B cell (primary cell): ENCODE measurements around the gene HIPK2. TPM values are rescaled to one million over a fixed set of nuclear protein-coding genes. Genes with fewer than 3 reads are reported as not detected.
A peak's percentile ranks its signal among the peaks of the same experiment; 100 is the strongest.

ENCODE experiments used
- ATAC-seq: fragments of 200-7000 bp; cut with Tn5 transposase; one replicate; pipeline ENCODE4 v1.10.0; 2021; ENCODE audit warnings: low read depth, mild to moderate bottlenecking, moderate number of reproducible peaks, moderate library complexity
- CTCF ChIA-PET: fragments of 350-600 bp; sonication (Branson Sonifier 250); formaldehyde crosslinking; loops from one replicate; lab custom pipeline; 2021; ENCODE audit warnings: antibody characterized with exemption, inconsistent platforms; lab: Charles Lee
- POLR2A ChIA-PET: fragments of 350-600 bp; sonication (Branson Sonifier 250); formaldehyde crosslinking; loops from one replicate; lab custom pipeline; 2021; ENCODE audit warnings: antibody characterized with exemption; lab: Charles Lee
- DNase-seq: peaks from one replicate; pipeline ENCODE4 v3.0.0; 2013
- H2AFZ ChIP-seq: 2 replicates; pipeline ENCODE4 v1.6.1; 2012; ENCODE audit warnings: mild to moderate bottlenecking, low read depth, low read length; ENCODE audit not compliant: insufficient read depth, poor library complexity, severe bottlenecking
- H3K27ac ChIP-seq, 2 donors: 1 replicate in 1 of 2; 2 replicates in 1 of 2; pipeline ENCODE4 v1.5.1; 2012 to 2013; ENCODE audit warnings: low read length in 2 of 2, mild to moderate bottlenecking in 2 of 2, moderate library complexity in 1 of 2
- H3K27me3 ChIP-seq, 4 experiments: fragments of 200-600 bp in 1 of 4; sonication (generic) in 1 of 4; replicated peaks in 1 of 4; 1 replicate in 2 of 4; 2 replicates in 2 of 4; pipeline versions ENCODE4 v1.6.1 to v1.7.0; 2013 to 2016; ENCODE audit warnings: low read length in 3 of 4, mild to moderate bottlenecking in 2 of 4, mixed read lengths in 1 of 4, moderate library complexity in 1 of 4; ENCODE audit not compliant: insufficient read depth in 4 of 4, control insufficient read depth in 3 of 4; ENCODE audit errors: control extremely low read depth in 1 of 4
- H3K36me3 ChIP-seq, 2 experiments: replicated peaks in 1 of 2; 1 replicate in 1 of 2; 2 replicates in 1 of 2; pipeline versions ENCODE4 v1.6.1 to v1.7.1; 2013; ENCODE audit warnings: low read length in 1 of 2; ENCODE audit not compliant: insufficient read depth in 2 of 2, control insufficient read depth in 1 of 2; ENCODE audit errors: control extremely low read depth in 1 of 2, extremely low read depth in 1 of 2
- H3K4me1 ChIP-seq, 2 donors: fragments of 200-600 bp in 1 of 2; sonication (generic) in 1 of 2; 1 replicate in 1 of 2; 2 replicates in 1 of 2; pipeline versions ENCODE4 v1.5.1 to v1.6.1; 2013 to 2017; ENCODE audit warnings: low read length in 2 of 2; ENCODE audit not compliant: control insufficient read depth in 2 of 2, insufficient read depth in 2 of 2
- H3K4me2 ChIP-seq: replicated peaks from 2 replicates; pipeline ENCODE3; 2012; ENCODE audit warnings: mild to moderate bottlenecking, low read depth, low read length; ENCODE audit not compliant: poor library complexity, severe bottlenecking
- H3K4me3 ChIP-seq, 5 experiments: fragments of 200-600 bp in 1 of 5; sonication (generic) in 1 of 5; 1 replicate in 3 of 5; 2 replicates in 2 of 5; pipeline versions ENCODE4 v1.5.1 to v1.7.0; 2011 to 2016; ENCODE audit warnings: low read length in 4 of 5, mild to moderate bottlenecking in 4 of 5, low read depth in 2 of 5, control low read depth in 1 of 5, moderate library complexity in 1 of 5; ENCODE audit not compliant: insufficient read depth in 1 of 5; ENCODE audit errors: control extremely low read depth in 1 of 5, extremely low read depth in 1 of 5
- H3K79me2 ChIP-seq: fragments of 200-600 bp; sonication (generic); one replicate; pipeline ENCODE4 v1.6.0; 2016; ENCODE audit warnings: low read length; ENCODE audit not compliant: control insufficient read depth, insufficient read depth
- H3K9ac ChIP-seq: fragments of 200-600 bp; sonication (generic); 2 replicates; pipeline ENCODE4 v1.6.1; 2017; ENCODE audit warnings: mild to moderate bottlenecking, low read length, moderate library complexity
- H3K9me3 ChIP-seq, 3 donors: one replicate each; pipeline versions ENCODE4 v1.6.1 to v1.7.1; 2013; ENCODE audit warnings: low read length in 2 of 3; ENCODE audit not compliant: control insufficient read depth in 2 of 3, insufficient read depth in 1 of 3; ENCODE audit errors: control extremely low read depth in 1 of 3
- H4K20me1 ChIP-seq: 2 replicates; pipeline ENCODE4 v1.6.0; 2012; ENCODE audit warnings: mild to moderate bottlenecking, low read length; ENCODE audit not compliant: insufficient read depth, control insufficient read depth, poor library complexity, severe bottlenecking
- H3K27ac Mint-ChIP-seq: one replicate; pipeline ENCODE4 v1.8.0; 2021; ENCODE audit warnings: mixed read lengths
- H3K27me3 Mint-ChIP-seq: one replicate; pipeline ENCODE4 v1.8.0; 2021; ENCODE audit warnings: mixed read lengths
- H3K4me1 Mint-ChIP-seq: one replicate; pipeline ENCODE4 v1.8.0; 2021; ENCODE audit warnings: mixed read lengths
- H3K4me3 Mint-ChIP-seq: one replicate; pipeline ENCODE4 v1.8.0; 2021; ENCODE audit warnings: mixed read lengths
- H3K9me3 Mint-ChIP-seq: one replicate; pipeline ENCODE4 v1.8.0; 2022; ENCODE audit warnings: mixed read lengths; ENCODE audit not compliant: insufficient read depth
- EZH2 ChIP-seq: IDR thresholded peaks from 2 replicates; pipeline ENCODE4 v1.6.1; 2012; ENCODE audit warnings: borderline replicate concordance, low read depth, mild to moderate bottlenecking, moderate library complexity, low read length; ENCODE audit not compliant: insufficient read depth, poor library complexity, severe bottlenecking
- WGBS: methylation state at CpG from one replicate; pipeline ENCODE4 v1.1.5; 2013; ENCODE audit warnings: missing lambda C conversion rate; ENCODE audit not compliant: insufficient coverage; 5-methylcytosine and 5-hydroxymethylcytosine counted together
- intact Hi-C: fragments of 100-400 bp; cut with micrococcal nuclease; formaldehyde crosslinking; loops from one replicate; pipeline ENCODE4 v1.10.0; 2022
- polyA plus RNA-seq: library from polyadenylated mRNA; depleted of rRNA; stranded (reverse); fragments of >200 nt; gene quantifications from 2 replicates; pipeline ENCODE4 v1.2.3, GENCODE V29; 2012
- total RNA-seq, 2 donors: library from RNA; stranded (reverse); fragments of 120-200 nt in 1 of 2; gene quantifications; 1 replicate in 1 of 2; 2 replicates in 1 of 2; pipeline versions ENCODE4 v1.2.3 to v1.2.4, GENCODE V29; 2013 to 2022
- TF ChIP-seq, protein P1 (sequence below): fragments of 200-600 bp; IDR thresholded peaks from one replicate; pipeline ENCODE4 v1.8.0; 2022; ENCODE audit warnings: antibody characterized with exemption, mild to moderate bottlenecking

Gene HIPK2
- total and polyA plus RNA-seq, 2 donors (not counting 1 experiment from before 2014, with no cell fraction given) = 6.8 to 58.2 TPM

DNA sequence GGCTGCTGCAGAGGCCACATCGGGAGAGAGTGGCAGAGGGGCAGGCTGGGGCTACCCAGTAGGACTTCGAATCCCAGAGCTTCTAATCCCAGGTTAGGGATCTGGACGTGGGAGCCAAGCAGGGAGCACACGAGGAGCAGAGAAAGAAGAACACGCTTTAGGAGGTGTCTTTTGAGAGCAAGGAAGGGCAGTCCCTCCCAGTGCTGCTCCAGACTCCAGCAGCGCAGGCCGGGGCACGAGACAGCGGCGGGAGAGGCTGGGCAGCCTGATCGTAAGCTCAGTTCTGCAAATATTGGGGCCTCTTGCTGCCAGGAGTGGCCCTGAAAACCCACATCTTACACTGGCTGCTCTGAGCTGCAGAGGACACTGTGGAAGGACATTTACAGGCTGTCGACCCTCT lies 75.9 kb downstream of the HIPK2 start:
- Histone ChIP-seq H2AFZ (no peak overlapping the region), H3K9me3 (no peaks in the 10 kb centered on the region), H3K4me2 (no peak overlapping the region), H4K20me1 (no peaks in the 10 kb centered on the region), H3K79me2 (peaks cover 32% of the 10 kb centered on the region), H3K27me3 (no peaks in the 10 kb centered on the region), H3K4me1 (peaks cover 23 to 45% of the 10 kb centered on the region in 2 donors), H3K36me3 (no peaks in the 10 kb centered on the region), H3K4me3 (no peak overlapping the region), H3K9ac (no peak overlapping the region), H3K27ac (peak overlapping the region in 1 of 2 donors; percentile 43)
- H3K9me3 Mint-ChIP-seq = no peaks in the 10 kb centered on the region
- TF ChIP-seq, protein P1, sequence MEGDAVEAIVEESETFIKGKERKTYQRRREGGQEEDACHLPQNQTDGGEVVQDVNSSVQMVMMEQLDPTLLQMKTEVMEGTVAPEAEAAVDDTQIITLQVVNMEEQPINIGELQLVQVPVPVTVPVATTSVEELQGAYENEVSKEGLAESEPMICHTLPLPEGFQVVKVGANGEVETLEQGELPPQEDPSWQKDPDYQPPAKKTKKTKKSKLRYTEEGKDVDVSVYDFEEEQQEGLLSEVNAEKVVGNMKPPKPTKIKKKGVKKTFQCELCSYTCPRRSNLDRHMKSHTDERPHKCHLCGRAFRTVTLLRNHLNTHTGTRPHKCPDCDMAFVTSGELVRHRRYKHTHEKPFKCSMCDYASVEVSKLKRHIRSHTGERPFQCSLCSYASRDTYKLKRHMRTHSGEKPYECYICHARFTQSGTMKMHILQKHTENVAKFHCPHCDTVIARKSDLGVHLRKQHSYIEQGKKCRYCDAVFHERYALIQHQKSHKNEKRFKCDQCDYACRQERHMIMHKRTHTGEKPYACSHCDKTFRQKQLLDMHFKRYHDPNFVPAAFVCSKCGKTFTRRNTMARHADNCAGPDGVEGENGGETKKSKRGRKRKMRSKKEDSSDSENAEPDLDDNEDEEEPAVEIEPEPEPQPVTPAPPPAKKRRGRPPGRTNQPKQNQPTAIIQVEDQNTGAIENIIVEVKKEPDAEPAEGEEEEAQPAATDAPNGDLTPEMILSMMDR = no peak
- no peak for TF ChIP-seq EZH2
- ChIA-PET POLR2A (interaction anchor here (1.0 to 1.2 kb wide), 2 partner anchors 19 to 76 kb away, joined by 3 to 4 read pairs; partner anchors contain the start of gene HIPK2), CTCF (interaction anchor here (0.9 to 1.0 kb wide), 2 partner anchors 23 to 55 kb away, joined by 3 to 9 read pairs; no protein-coding TSS in a partner anchor)
- DNase-seq (no peak), ATAC-seq (no peak)
- intact Hi-C loops = loop anchor here (5.0 kb wide), 1 partner anchor 55 kb away; no protein-coding TSS in a partner anchor
- H3K4me1 Mint-ChIP-seq = peaks cover 52% of the 10 kb centered on the region
- H3K27me3 Mint-ChIP-seq = no peaks in the 10 kb centered on the region
- no peak overlapping the region for H3K27ac Mint-ChIP-seq
- no peak overlapping the region for H3K4me3 Mint-ChIP-seq
- WGBS = 91% methylated on average over 12 of the region's 12 CpGs

DNA sequence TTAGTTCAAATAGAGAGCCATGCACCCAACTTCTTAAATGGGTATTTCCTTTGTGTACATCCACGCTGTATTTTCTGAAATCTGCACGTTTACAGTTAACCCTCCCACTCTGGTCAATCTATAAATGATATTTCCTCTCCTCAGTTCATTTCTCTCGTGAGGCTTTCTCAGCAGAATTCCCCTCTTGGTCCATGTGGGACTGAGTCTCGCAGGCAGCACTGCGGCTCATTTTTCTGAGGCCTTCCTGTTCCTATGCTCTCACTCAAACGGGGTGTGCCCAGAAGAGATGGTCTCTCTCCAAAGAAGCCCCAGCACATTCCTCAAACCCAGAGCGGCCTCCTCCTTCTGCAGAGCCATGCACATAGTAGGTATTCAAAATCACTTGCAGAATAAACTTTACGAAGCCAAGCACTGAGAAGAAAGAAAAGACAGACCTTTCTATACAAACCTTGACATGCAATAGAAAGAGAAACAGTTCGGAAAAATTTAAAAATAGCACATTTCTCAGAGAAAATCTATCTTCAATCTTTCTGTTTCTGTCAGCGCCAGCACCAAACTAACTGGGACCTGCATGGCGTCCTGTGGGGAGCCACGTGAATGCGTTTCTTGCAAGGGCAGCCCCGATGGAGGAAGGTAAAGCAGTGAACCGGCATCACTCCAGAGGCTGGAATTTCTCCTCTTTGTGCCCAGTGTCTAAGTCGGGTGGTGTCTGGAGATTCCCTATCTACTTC lies 77.1 kb downstream of the HIPK2 start:
- H3K4me2 ChIP-seq = no peak overlapping the region
- ChIA-PET POLR2A (no interaction called here), CTCF (no interaction called here)
- no peak overlapping the region for H3K9ac ChIP-seq
- peaks cover 32% of the 10 kb centered on the region for H3K79me2 ChIP-seq
- TF ChIP-seq EZH2 = no peak
- TF ChIP-seq, protein P1 = no peak
- WGBS = 85% methylated on average over 14 of the region's 16 CpGs
- no peaks in the 10 kb centered on the region for H3K9me3 ChIP-seq
- DNase-seq (no peak), ATAC-seq (no peak)
- no peaks in the 10 kb centered on the region for H3K27me3 ChIP-seq
- no peak overlapping the region for H2AFZ ChIP-seq
- Mint-ChIP-seq H3K27ac (peak overlapping the region; percentile 28), H3K27me3 (no peaks in the 10 kb centered on the region), H3K4me1 (peaks cover 59% of the 10 kb centered on the region), H3K9me3 (no peaks in the 10 kb centered on the region), H3K4me3 (no peak overlapping the region)
- H3K4me1 ChIP-seq = peaks cover 35 to 51% of the 10 kb centered on the region in 2 donors
- peak overlapping the region in 1 of 2 donors; percentile 19 for H3K27ac ChIP-seq
- H3K4me3 ChIP-seq = no peak overlapping the region
- no peaks in the 10 kb centered on the region for H3K36me3 ChIP-seq
- intact Hi-C loops = loop anchor here (5.0 kb wide), 1 partner anchor 53 kb away; no protein-coding TSS in a partner anchor
- no peaks in the 10 kb centered on the region for H4K20me1 ChIP-seq
